ENCODE data around the gene COG5. TPM values are rescaled to one million over a fixed set of nuclear protein-coding genes. Genes with fewer than 3 reads are reported as not detected.

Gene COG5
- total and polyA plus RNA-seq, 5 experiments from 2014 or later = 24.3 to 64.6 (median 30.9) TPM

GRCh38 chr7:107394276-107394675, 169.4 kb downstream of the COG5 start:
- POLR2A ChIA-PET = interaction anchor here (0.6 kb wide), 1 partner anchor 231 kb away, joined by 4 read pairs; no protein-coding TSS in a partner anchor
- Mint-ChIP-seq H3K4me1 (peaks cover 0 to 3% (median 0%) of the 10 kb centered on the region in 4 donors), H3K27ac (no peak overlapping the region), H3K4me3 (no peak overlapping the region), H3K36me3 (peaks cover 1 to 41% (median 13%) of the 10 kb centered on the region in 3 donors), H3K27me3 (no peaks in the 10 kb centered on the region), H3K9me3 (no peaks in the 10 kb centered on the region)
- DNase-seq (no peak), ATAC-seq (no peak)

- ATAC-seq (no peak), DNase-seq (no peak)
- peaks cover 0 to 6% (median under 1%) of the 10 kb centered on the region in 4 donors for H3K4me1 Mint-ChIP-seq
- no peak overlapping the region for H3K27ac Mint-ChIP-seq
- H3K9me3 Mint-ChIP-seq = no peaks in the 10 kb centered on the region
- peaks cover 0 to 32% (median 7%) of the 10 kb centered on the region in 3 donors for H3K36me3 Mint-ChIP-seq
- H3K27me3 Mint-ChIP-seq = no peaks in the 10 kb centered on the region
- POLR2A ChIA-PET = no interaction called here
- no peak overlapping the region for H3K4me3 Mint-ChIP-seq
Observed at GRCh38 chr7:107392830-107393229, 170.9 kb downstream of the COG5 start.

DNA sequence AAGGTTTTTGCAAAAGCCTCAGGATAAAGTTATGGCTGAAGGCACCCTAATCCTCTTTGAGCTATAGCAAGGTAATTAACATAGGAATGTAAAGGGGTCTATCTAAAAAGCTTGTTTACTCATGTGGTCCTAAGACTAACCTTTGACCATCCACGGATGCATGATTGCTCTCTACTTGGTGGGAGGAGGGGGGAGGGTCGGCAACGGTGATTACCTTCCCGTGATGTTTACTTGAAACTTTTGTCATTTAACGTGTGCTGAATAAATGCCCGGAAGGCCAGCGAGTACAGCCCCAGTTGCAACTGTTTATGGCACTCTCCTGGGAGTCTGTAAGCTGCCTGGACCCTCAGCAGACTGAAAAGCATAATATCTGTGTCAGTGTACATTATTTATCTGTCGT, 172.8 kb downstream of the COG5 start:
- no peak for ATAC-seq
- Mint-ChIP-seq H3K4me1 (peaks cover under 1 to 9% (median 4%) of the 10 kb centered on the region in 4 donors), H3K36me3 (peaks cover 0 to 32% (median 11%) of the 10 kb centered on the region in 3 donors), H3K27ac (no peak overlapping the region), H3K27me3 (no peaks in the 10 kb centered on the region), H3K4me3 (no peak overlapping the region), H3K9me3 (no peaks in the 10 kb centered on the region)
- DNase-seq = no peak
- POLR2A ChIA-PET = no interaction called here

GRCh38 chr7:107388604-107389003, 175.1 kb downstream of the COG5 start:
- peaks cover 3 to 17% (median 9%) of the 10 kb centered on the region in 4 donors for H3K4me1 Mint-ChIP-seq
- peaks cover 0 to 26% (median 6%) of the 10 kb centered on the region in 3 donors for H3K36me3 Mint-ChIP-seq
- POLR2A ChIA-PET = no interaction called here
- H3K27me3 Mint-ChIP-seq = no peaks in the 10 kb centered on the region
- DNase-seq = no peak
- H3K27ac Mint-ChIP-seq = no peak overlapping the region
- H3K9me3 Mint-ChIP-seq = no peaks in the 10 kb centered on the region
- ATAC-seq = no peak
- H3K4me3 Mint-ChIP-seq = no peak overlapping the region

DNA sequence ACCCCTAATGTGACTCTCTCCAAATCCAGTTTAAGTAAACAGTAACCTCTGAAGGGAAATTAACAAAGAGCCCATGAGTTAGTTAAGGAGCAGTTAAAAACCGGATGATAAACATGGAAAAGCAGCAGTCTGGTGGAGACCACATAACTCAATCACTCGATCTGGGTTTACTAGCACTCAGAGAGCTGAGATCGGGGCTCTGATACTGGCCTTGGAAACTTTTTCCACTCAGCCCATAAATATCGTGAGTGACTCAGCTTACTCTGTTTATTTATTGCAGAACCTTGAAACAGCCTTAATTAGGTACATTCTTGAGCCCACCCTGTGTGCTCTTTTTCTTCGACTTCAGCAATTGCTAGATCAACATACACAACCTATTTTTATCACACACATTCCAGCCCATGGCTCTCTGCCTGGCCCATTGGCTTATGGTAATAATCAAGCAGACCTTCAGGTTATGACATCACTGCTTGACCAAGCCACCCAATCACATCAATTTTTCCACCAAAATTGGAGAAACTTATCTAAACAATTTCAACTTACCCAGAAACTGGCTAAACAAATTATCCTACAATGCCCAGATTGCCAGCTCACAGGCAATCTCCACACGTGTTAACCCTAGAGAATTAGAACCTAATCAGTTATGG, 176.0 kb downstream of the COG5 start:
- H3K36me3 Mint-ChIP-seq = peaks cover 0 to 22% (median 3%) of the 10 kb centered on the region in 3 donors

GRCh38 chr7:107387128-107387527, 176.6 kb downstream of the COG5 start:
- Mint-ChIP-seq H3K9me3 (no peaks in the 10 kb centered on the region), H3K36me3 (peaks cover 0 to 18% (median 3%) of the 10 kb centered on the region in 3 donors), H3K27ac (no peak overlapping the region), H3K27me3 (no peaks in the 10 kb centered on the region), H3K4me3 (no peak overlapping the region), H3K4me1 (peaks cover 4 to 19% (median 10%) of the 10 kb centered on the region in 4 donors)
- DNase-seq (no peak), ATAC-seq (no peak)
- POLR2A ChIA-PET = no interaction called here

More for the DNA sequence above, 176.0 kb downstream of the COG5 start:
- Mint-ChIP-seq H3K27me3 (no peaks in the 10 kb centered on the region), H3K27ac (peak overlapping the region in 1 of 10 donors; percentile 11), H3K4me1 (peaks cover 4 to 19% (median 10%) of the 10 kb centered on the region in 4 donors), H3K4me3 (no peak overlapping the region), H3K9me3 (no peaks in the 10 kb centered on the region)
- no peak for ATAC-seq
- POLR2A ChIA-PET = no interaction called here
- DNase-seq = no peak

DNA sequence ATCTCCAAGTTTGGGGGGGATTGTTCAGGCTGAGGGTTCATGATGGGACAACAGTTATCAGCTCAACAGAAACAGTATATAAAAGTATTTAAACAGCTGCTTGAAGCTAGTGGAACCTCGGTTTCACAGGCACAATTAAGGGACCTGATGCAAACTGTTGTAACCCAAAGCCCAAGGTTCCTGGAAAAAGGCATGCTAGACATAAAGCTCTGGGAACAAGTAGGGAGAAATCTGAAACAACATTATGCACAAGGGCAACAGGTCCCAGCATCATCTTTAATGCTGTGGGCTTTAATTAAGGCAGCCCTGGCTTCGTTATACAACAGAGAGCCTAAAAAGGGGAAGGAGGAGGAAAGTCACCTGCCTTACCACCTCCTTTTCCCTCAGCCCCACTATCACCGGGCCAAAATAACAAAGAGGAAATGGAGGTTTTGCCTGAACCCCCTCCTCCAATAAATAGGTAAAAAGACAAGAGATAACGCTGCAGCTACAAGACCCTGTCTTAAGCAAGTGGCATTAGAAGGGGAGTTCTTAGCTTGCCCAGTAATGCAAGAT, 177.1 kb downstream of the COG5 start:
- Mint-ChIP-seq H3K27ac (no peak overlapping the region), H3K27me3 (no peaks in the 10 kb centered on the region), H3K4me3 (no peak overlapping the region), H3K36me3 (peaks cover 0 to 16% (median 3%) of the 10 kb centered on the region in 3 donors), H3K9me3 (no peaks in the 10 kb centered on the region), H3K4me1 (peaks cover 4 to 19% (median 10%) of the 10 kb centered on the region in 4 donors)
- POLR2A ChIA-PET = no interaction called here
- no peak for DNase-seq
- ATAC-seq = no peak

GRCh38 chr7:107384025-107384424, 179.7 kb downstream of the COG5 start:
- H3K27ac Mint-ChIP-seq = peak overlapping the region in 2 of 10 donors; percentile 35 to 44
- POLR2A ChIA-PET = no interaction called here
- peaks cover 0 to 7% (median 5%) of the 10 kb centered on the region in 3 donors for H3K36me3 Mint-ChIP-seq
- no peak for ATAC-seq
- H3K4me1 Mint-ChIP-seq = peaks cover 7 to 29% (median 12%) of the 10 kb centered on the region in 4 donors
- no peak for DNase-seq
- no peaks in the 10 kb centered on the region for H3K9me3 Mint-ChIP-seq
- no peaks in the 10 kb centered on the region for H3K27me3 Mint-ChIP-seq
- no peak overlapping the region for H3K4me3 Mint-ChIP-seq

- H3K9me3 Mint-ChIP-seq = no peaks in the 10 kb centered on the region
- peaks cover 0 to 7% (median 5%) of the 10 kb centered on the region in 3 donors for H3K36me3 Mint-ChIP-seq
- no peak for ATAC-seq
- H3K27ac Mint-ChIP-seq = peak overlapping the region in 1 of 10 donors; percentile 53
- no peaks in the 10 kb centered on the region for H3K27me3 Mint-ChIP-seq
- H3K4me3 Mint-ChIP-seq = no peak overlapping the region
- peaks cover 7 to 28% (median 12%) of the 10 kb centered on the region in 4 donors for H3K4me1 Mint-ChIP-seq
- no peak for DNase-seq
- POLR2A ChIA-PET = no interaction called here
Observed at GRCh38 chr7:107383203-107383602, 180.5 kb downstream of the COG5 start.

DNA sequence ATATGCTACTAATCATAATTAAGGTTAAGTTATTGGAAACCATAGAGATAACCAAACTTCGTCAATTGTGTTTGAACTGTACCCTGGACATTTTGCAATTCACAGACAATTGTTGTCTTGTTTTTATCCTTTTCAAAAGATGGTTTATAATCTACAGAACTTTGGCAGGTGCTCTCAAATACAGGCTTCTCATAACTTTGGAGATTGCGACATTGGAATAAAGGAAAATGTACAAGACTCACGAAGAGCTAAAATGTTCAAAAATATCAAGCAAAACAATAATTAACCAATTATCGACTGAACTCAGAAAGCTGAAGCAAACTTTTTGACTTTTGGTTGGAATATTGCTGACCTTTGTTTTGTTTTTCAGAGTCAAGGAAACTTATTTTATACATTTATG, 182.3 kb downstream of the COG5 start:
- Mint-ChIP-seq H3K36me3 (peaks cover 0 to 9% (median 4%) of the 10 kb centered on the region in 3 donors), H3K4me3 (no peak overlapping the region), H3K27ac (no peak overlapping the region), H3K4me1 (peaks cover 3 to 28% (median 10%) of the 10 kb centered on the region in 4 donors), H3K9me3 (no peaks in the 10 kb centered on the region), H3K27me3 (no peaks in the 10 kb centered on the region)
- DNase-seq (no peak), ATAC-seq (no peak)
- POLR2A ChIA-PET = no interaction called here

DNA sequence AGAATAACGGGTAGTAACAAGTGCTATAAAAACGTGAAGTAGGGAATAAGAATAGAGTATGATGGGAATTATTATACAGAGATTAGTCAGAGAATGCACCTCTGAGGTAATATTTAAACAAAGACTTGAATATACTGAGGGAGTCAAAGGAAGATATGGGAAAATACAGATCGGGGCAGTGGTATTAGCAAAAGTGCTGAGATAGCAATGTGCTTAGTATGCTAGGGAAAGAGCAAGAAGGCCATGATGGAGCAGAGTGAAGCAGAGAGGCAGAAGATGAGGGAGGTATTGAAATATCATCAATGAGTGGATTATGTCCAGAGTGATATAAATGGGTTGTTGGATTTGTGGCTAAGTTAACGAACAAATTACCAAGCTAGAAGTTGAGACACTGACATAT, 190.4 kb downstream of the COG5 start:
- DNase-seq (no peak), ATAC-seq (no peak)
- Mint-ChIP-seq H3K27me3 (no peaks in the 10 kb centered on the region), H3K9me3 (no peaks in the 10 kb centered on the region), H3K27ac (peak overlapping the region in 1 of 10 donors; percentile 43), H3K4me3 (no peak overlapping the region), H3K36me3 (peaks cover 0 to 32% (median 8%) of the 10 kb centered on the region in 3 donors), H3K4me1 (peaks cover 0 to 3% (median 0%) of the 10 kb centered on the region in 4 donors)
- POLR2A ChIA-PET = no interaction called here

- no peak for ATAC-seq
- Mint-ChIP-seq H3K4me3 (no peak overlapping the region), H3K27me3 (no peaks in the 10 kb centered on the region), H3K4me1 (no peaks in the 10 kb centered on the region), H3K9me3 (peaks cover 0 to 2% (median 0%) of the 10 kb centered on the region in 9 donors), H3K36me3 (peaks cover 0 to 34% (median 12%) of the 10 kb centered on the region in 3 donors), H3K27ac (no peak overlapping the region)
- POLR2A ChIA-PET = no interaction called here
- no peak for DNase-seq
Observed at GRCh38 chr7:107372298-107372697, 191.4 kb downstream of the COG5 start.

DNA sequence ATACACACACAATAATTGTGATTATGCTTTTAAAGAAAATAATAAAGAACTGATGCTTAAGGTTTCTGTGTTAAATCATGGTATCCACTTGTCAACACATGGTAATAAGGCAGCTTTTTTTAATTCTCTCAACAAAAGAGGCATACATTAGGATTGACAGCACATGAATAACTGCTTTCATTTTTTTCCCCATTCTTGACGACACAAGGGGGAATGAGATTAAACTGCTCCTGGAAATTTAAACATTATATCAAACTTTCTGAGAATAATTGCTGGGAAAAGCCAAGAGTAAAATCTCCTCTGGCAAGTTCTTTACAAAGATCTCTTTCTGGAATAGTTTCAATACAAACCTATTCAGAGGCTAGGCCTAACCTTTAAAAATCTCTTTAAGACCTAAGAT, 192.9 kb downstream of the COG5 start:
- ATAC-seq (no peak), DNase-seq (no peak)
- POLR2A ChIA-PET = no interaction called here
- Mint-ChIP-seq H3K27me3 (no peaks in the 10 kb centered on the region), H3K27ac (no peak overlapping the region), H3K36me3 (peaks cover 0 to 42% (median 13%) of the 10 kb centered on the region in 3 donors), H3K9me3 (peaks cover 0 to 2% (median 0%) of the 10 kb centered on the region in 9 donors), H3K4me3 (no peak overlapping the region), H3K4me1 (no peaks in the 10 kb centered on the region)
